GM12878 (cell line): ENCODE results near the gene NSFL1C.

Source experiments
- ATF7 ChIP-seq: fragments of 450-650 bp; IDR thresholded peaks from 2 replicates; pipeline ENCODE4 v1.6.1; 2016; ENCODE audit warnings: low read depth, mild to moderate bottlenecking
- BACH1 ChIP-seq: fragments of 450-650 bp; IDR thresholded peaks from 2 replicates; pipeline ENCODE4 v1.6.1; 2017; ENCODE audit warnings: mild to moderate bottlenecking, borderline replicate concordance
- CTCF ChIP-seq, 3 experiments: IDR thresholded peaks in 2 of 3; conservative IDR thresholded peaks in 1 of 3; 2 replicates each; pipeline ENCODE4 v1.5.1; 2011; ENCODE audit warnings: low read depth in 3 of 3, low read length in 3 of 3, mild to moderate bottlenecking in 3 of 3, control low read depth in 2 of 3, moderate library complexity in 2 of 3, inconsistent platforms in 1 of 3, mixed read lengths in 1 of 3; ENCODE audit not compliant: control insufficient read depth in 2 of 3, insufficient read depth in 1 of 3; ENCODE audit errors: extremely low read depth in 1 of 3
- E2F4 ChIP-seq: IDR thresholded peaks from 2 replicates; pipeline ENCODE4 v1.6.1; 2012; ENCODE audit warnings: low read depth, low read length, improper control_type of control experiment
- POLR2A ChIP-seq: IDR thresholded peaks from 2 replicates; pipeline ENCODE4 v1.6.1; 2011; ENCODE audit warnings: low read depth, mild to moderate bottlenecking, low read length
- POLR2AphosphoS5 ChIP-seq: IDR thresholded peaks from 2 replicates; pipeline ENCODE4 v1.6.1; 2011; ENCODE audit warnings: mild to moderate bottlenecking, low read length, inconsistent platforms
- TAF1 ChIP-seq: IDR thresholded peaks from 2 replicates; pipeline ENCODE4 v1.6.1; 2011; ENCODE audit warnings: mild to moderate bottlenecking, low read depth, low read length, borderline replicate concordance

DNA sequence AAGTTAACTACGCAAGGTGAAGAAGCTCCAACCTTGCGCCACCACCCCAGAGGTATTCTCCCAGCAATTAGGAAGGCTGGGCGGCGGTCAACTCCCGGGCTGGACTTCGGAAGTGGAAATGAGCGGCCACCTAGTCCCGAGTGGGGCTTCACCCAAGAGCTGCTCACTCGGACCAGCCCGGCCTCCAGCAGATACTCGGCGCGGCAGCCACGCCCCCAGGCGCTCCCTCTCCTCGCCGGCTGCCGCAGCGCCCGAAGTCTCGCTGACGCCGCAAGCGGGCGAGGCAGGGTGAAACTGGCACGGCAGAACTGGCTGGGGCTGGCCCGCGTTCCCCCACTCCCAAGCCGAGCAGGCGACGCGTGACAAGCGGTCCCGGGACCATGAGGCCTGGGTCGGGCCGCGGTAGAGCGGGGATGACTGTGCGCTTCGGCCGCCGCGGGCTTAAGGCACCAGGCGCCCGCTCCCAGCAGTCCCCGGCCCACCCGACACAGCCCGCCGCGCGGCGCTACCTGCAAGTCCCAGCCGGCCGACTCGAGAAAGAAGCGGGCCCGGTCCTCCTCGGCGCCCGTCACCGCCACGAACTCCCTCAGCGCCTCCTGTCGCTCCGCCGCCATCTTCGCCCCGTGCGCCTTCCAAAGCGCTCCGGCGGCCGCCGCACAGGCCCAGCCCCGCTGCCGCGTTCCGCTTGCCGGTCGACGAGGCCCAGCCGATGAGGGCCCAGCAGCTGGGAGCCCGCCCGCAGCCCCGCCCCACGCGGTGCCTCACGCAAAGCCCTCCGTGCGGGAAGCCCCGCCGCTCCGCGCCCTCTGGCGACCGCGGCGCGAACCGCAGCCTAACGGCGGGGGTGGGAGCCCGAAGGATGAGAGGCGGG lies at the start of gene NSFL1C:
- peak; percentile 84 to 98 (median 91) for TF ChIP-seq CTCF (IDR thresholded peaks at IDR 0.05 in 2 of 3, conservative IDR thresholded peaks at IDR 0.05 in 1 of 3; ENCODE audit: control insufficient read depth in 2 of 3, extremely low read depth in 1 of 3, insufficient read depth in 1 of 3, low read depth in 3 of 3, low read length in 3 of 3)
- no peak for TF ChIP-seq ATF7
- peak; percentile 93 for TF ChIP-seq BACH1
- no peak for TF ChIP-seq E2F4
- TF ChIP-seq POLR2A: peak; percentile 94
- TF ChIP-seq POLR2AphosphoS5: peak; percentile 73
- TF ChIP-seq TAF1: peak; percentile 99
